Measurements from ENCODE around the gene SKAP2. TPM values are rescaled to one million over a fixed set of nuclear protein-coding genes. Genes with fewer than 3 reads are reported as not detected.

SKAP2 gene
- total and polyA plus RNA-seq, 2 of the 13 experiments (the other 11 are each of a cell fraction or from before 2014, with no cell fraction given), result 3.6 to 12.9 TPM

DNA sequence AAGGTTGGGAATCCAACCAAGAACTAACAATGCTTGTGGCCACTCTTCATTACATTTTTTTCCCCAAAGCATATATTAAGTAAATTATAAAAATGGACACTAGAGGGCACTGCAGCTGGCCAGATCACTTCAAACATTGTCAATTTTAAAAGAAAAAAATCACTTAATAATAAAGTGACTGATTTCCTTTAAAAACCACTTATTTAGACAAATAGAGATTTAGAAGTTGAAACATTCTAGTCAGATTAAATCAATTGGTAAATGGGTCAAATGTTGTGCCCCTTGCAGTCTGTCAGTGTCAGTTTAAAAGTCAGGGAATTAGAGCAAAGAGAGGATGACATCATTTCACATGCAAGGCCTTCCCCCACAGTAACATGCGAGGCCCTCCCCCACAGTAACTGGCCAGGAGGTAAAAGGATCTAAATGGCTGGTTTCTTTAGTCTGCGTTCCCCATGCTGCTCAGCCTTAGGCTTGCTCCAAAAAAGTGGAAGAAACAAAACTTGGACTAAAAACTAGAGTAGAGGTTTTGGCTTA lies 177.9 kb downstream of the SKAP2 start (continued):
- TF ChIP-seq, protein P1, sequence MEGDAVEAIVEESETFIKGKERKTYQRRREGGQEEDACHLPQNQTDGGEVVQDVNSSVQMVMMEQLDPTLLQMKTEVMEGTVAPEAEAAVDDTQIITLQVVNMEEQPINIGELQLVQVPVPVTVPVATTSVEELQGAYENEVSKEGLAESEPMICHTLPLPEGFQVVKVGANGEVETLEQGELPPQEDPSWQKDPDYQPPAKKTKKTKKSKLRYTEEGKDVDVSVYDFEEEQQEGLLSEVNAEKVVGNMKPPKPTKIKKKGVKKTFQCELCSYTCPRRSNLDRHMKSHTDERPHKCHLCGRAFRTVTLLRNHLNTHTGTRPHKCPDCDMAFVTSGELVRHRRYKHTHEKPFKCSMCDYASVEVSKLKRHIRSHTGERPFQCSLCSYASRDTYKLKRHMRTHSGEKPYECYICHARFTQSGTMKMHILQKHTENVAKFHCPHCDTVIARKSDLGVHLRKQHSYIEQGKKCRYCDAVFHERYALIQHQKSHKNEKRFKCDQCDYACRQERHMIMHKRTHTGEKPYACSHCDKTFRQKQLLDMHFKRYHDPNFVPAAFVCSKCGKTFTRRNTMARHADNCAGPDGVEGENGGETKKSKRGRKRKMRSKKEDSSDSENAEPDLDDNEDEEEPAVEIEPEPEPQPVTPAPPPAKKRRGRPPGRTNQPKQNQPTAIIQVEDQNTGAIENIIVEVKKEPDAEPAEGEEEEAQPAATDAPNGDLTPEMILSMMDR (CRISPR knock-in tag; IDR thresholded peaks at IDR 0.05), result peak; percentile 58
- TF ChIP-seq KLF11 (CRISPR knock-in tag; IDR thresholded peaks at IDR 0.05), result no peak
- no peak for TF ChIP-seq ZNF431 (CRISPR knock-in tag; IDR thresholded peaks at IDR 0.05; ENCODE audit: borderline replicate concordance, low read depth)
- no peak for TF ChIP-seq BRCA1 (CRISPR knock-in tag; IDR thresholded peaks at IDR 0.05)
- TF ChIP-seq KLF16 (CRISPR knock-in tag; IDR thresholded peaks at IDR 0.05), result no peak
- TF ChIP-seq MIER2 (CRISPR knock-in tag; IDR thresholded peaks at IDR 0.05), result no peak
- TF ChIP-seq, protein P2, sequence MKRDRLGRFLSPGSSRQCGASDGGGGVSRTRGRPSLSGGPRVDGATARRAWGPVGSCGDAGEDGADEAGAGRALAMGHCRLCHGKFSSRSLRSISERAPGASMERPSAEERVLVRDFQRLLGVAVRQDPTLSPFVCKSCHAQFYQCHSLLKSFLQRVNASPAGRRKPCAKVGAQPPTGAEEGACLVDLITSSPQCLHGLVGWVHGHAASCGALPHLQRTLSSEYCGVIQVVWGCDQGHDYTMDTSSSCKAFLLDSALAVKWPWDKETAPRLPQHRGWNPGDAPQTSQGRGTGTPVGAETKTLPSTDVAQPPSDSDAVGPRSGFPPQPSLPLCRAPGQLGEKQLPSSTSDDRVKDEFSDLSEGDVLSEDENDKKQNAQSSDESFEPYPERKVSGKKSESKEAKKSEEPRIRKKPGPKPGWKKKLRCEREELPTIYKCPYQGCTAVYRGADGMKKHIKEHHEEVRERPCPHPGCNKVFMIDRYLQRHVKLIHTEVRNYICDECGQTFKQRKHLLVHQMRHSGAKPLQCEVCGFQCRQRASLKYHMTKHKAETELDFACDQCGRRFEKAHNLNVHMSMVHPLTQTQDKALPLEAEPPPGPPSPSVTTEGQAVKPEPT (CRISPR knock-in tag; IDR thresholded peaks at IDR 0.05; ENCODE audit: low read depth), result no peak
- TF ChIP-seq ZNF441 (CRISPR knock-in tag; IDR thresholded peaks at IDR 0.05; ENCODE audit: borderline replicate concordance), result no peak
- TF ChIP-seq, protein P3, sequence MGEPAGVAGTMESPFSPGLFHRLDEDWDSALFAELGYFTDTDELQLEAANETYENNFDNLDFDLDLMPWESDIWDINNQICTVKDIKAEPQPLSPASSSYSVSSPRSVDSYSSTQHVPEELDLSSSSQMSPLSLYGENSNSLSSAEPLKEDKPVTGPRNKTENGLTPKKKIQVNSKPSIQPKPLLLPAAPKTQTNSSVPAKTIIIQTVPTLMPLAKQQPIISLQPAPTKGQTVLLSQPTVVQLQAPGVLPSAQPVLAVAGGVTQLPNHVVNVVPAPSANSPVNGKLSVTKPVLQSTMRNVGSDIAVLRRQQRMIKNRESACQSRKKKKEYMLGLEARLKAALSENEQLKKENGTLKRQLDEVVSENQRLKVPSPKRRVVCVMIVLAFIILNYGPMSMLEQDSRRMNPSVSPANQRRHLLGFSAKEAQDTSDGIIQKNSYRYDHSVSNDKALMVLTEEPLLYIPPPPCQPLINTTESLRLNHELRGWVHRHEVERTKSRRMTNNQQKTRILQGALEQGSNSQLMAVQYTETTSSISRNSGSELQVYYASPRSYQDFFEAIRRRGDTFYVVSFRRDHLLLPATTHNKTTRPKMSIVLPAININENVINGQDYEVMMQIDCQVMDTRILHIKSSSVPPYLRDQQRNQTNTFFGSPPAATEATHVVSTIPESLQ (CRISPR knock-in tag; conservative IDR thresholded peaks at IDR 0.05), result no peak
- TF ChIP-seq KDM2A (CRISPR knock-in tag; IDR thresholded peaks at IDR 0.05; ENCODE audit: borderline replicate concordance, low read depth), result no peak
- TF ChIP-seq ZNF781 (CRISPR knock-in tag; IDR thresholded peaks at IDR 0.05; ENCODE audit: borderline replicate concordance, not compliant biosample characterization), result no peak
- TF ChIP-seq ZNF274 (CRISPR knock-in tag; IDR thresholded peaks at IDR 0.05), result no peak
- TF ChIP-seq, protein P4, sequence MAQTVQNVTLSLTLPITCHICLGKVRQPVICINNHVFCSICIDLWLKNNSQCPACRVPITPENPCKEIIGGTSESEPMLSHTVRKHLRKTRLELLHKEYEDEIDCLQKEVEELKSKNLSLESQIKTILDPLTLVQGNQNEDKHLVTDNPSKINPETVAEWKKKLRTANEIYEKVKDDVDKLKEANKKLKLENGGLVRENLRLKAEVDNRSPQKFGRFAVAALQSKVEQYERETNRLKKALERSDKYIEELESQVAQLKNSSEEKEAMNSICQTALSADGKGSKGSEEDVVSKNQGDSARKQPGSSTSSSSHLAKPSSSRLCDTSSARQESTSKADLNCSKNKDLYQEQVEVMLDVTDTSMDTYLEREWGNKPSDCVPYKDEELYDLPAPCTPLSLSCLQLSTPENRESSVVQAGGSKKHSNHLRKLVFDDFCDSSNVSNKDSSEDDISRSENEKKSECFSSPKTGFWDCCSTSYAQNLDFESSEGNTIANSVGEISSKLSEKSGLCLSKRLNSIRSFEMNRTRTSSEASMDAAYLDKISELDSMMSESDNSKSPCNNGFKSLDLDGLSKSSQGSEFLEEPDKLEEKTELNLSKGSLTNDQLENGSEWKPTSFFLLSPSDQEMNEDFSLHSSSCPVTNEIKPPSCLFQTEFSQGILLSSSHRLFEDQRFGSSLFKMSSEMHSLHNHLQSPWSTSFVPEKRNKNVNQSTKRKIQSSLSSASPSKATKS (CRISPR knock-in tag; IDR thresholded peaks at IDR 0.05), result no peak
- TF ChIP-seq, protein P5, sequence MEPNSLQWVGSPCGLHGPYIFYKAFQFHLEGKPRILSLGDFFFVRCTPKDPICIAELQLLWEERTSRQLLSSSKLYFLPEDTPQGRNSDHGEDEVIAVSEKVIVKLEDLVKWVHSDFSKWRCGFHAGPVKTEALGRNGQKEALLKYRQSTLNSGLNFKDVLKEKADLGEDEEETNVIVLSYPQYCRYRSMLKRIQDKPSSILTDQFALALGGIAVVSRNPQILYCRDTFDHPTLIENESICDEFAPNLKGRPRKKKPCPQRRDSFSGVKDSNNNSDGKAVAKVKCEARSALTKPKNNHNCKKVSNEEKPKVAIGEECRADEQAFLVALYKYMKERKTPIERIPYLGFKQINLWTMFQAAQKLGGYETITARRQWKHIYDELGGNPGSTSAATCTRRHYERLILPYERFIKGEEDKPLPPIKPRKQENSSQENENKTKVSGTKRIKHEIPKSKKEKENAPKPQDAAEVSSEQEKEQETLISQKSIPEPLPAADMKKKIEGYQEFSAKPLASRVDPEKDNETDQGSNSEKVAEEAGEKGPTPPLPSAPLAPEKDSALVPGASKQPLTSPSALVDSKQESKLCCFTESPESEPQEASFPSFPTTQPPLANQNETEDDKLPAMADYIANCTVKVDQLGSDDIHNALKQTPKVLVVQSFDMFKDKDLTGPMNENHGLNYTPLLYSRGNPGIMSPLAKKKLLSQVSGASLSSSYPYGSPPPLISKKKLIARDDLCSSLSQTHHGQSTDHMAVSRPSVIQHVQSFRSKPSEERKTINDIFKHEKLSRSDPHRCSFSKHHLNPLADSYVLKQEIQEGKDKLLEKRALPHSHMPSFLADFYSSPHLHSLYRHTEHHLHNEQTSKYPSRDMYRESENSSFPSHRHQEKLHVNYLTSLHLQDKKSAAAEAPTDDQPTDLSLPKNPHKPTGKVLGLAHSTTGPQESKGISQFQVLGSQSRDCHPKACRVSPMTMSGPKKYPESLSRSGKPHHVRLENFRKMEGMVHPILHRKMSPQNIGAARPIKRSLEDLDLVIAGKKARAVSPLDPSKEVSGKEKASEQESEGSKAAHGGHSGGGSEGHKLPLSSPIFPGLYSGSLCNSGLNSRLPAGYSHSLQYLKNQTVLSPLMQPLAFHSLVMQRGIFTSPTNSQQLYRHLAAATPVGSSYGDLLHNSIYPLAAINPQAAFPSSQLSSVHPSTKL (CRISPR knock-in tag; IDR thresholded peaks at IDR 0.05), result peak; percentile 41; the same call in 1 of the 2 replicates
